Duodenal mucosa (tissue), 2 donors: Measurements from ENCODE around the gene ERBB4.

Source experiments
- H3K27ac ChIP-seq: one replicate; pipeline ENCODE4 v1.7.0; 2013; ENCODE audit warnings: low read depth, low read length
- H3K27me3 ChIP-seq, 2 donors: one replicate each; pipeline ENCODE4 v1.7.0; 2013; ENCODE audit warnings: low read length in 2 of 2, control low read depth in 1 of 2; ENCODE audit not compliant: insufficient read depth in 2 of 2, control insufficient read depth in 1 of 2
- H3K36me3 ChIP-seq, 2 donors: one replicate each; pipeline ENCODE4 v1.7.0; 2013; ENCODE audit warnings: low read length in 2 of 2, control low read depth in 1 of 2; ENCODE audit not compliant: insufficient read depth in 2 of 2, control insufficient read depth in 1 of 2
- H3K4me1 ChIP-seq, 2 donors: one replicate each; pipeline ENCODE4 v1.7.0; 2013; ENCODE audit warnings: low read length in 2 of 2, control low read depth in 1 of 2; ENCODE audit not compliant: insufficient read depth in 2 of 2, control insufficient read depth in 1 of 2
- H3K4me3 ChIP-seq, 2 donors: one replicate each; pipeline ENCODE4 v1.7.0; 2013; ENCODE audit warnings: low read length in 2 of 2, low read depth in 1 of 2
- H3K9ac ChIP-seq, 2 donors: one replicate each; pipeline ENCODE4 v1.7.0; 2013; ENCODE audit warnings: low read length in 2 of 2, low read depth in 1 of 2
- H3K9me3 ChIP-seq, 2 donors: one replicate each; pipeline ENCODE4 v1.7.0; 2013; ENCODE audit warnings: low read length in 2 of 2, control low read depth in 1 of 2; ENCODE audit not compliant: control insufficient read depth in 1 of 2

ERBB4 gene

DNA sequence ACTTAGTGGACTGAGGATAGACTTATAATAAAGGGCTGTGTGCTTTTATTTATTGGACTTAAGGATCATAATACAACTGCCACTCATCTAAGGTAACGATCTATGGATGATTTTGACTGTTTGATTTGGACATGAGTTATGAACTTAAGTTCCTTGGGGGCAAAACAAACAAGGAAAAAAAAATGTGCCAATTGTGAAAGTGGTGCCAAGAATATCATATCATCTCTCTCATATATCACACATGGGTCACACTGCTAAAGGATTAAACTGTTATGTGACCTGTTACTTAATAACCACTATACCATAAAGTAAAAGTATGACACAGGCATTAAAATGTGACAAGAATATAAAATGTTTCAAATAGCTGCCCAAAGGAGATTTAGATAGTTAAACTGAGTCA, 886.3 kb downstream of the ERBB4 start:
- Histone ChIP-seq H3K36me3 (no peaks in the 10 kb centered on the region), H3K27me3 (no peaks in the 10 kb centered on the region), H3K4me1 (no peaks in the 10 kb centered on the region), H3K9me3 (no peaks in the 10 kb centered on the region), H3K4me3 (no peak overlapping the region), H3K27ac (no peak overlapping the region), H3K9ac (no peak overlapping the region)

DNA sequence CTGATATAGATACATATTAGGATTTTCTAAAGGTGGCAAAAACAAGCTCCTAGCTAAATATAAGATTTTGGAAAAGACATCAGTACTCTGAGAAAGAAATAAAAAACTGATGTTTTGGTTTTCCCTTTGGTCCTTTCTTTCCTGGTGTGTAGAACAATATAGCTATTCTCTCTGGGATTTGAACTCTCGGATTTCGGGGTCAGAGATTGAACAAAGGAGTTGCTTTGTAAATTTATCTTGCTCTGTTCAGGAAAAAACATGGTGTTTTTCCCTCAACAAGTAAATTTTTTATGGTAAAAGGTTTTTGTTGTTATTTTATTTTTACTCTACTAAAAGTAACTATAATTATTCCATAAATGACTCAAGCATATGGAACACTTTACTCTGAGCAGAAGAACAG, 889.3 kb downstream of the ERBB4 start:
- no peak overlapping the region for H3K27ac ChIP-seq
- no peaks in the 10 kb centered on the region for H3K9me3 ChIP-seq
- no peaks in the 10 kb centered on the region for H3K4me1 ChIP-seq
- H3K9ac ChIP-seq: no peak overlapping the region
- H3K27me3 ChIP-seq: no peaks in the 10 kb centered on the region
- no peak overlapping the region for H3K4me3 ChIP-seq
- H3K36me3 ChIP-seq: no peaks in the 10 kb centered on the region

DNA sequence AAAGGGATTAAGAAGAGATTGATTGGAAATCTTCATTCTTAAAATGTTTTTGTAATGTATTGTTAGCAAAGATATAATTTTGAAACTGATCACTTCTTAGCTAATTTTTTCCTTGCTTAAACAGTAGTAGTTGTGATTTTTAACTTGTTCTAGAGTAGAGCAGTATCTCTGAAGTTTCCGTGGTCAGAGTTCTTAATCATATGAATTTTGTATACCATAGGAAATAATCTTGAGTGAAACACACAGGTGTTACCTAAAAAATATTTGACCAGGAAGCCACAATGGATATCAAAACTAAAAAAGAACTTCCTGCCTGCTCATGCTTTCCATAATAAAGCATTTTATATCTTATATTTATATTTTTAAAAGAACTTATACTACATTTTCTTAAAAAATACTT, 907.1 kb downstream of the ERBB4 start:
- Histone ChIP-seq H3K27me3 (no peaks in the 10 kb centered on the region), H3K4me3 (no peak overlapping the region), H3K4me1 (no peaks in the 10 kb centered on the region), H3K36me3 (no peaks in the 10 kb centered on the region), H3K9me3 (no peaks in the 10 kb centered on the region), H3K9ac (no peak overlapping the region), H3K27ac (no peak overlapping the region)

DNA sequence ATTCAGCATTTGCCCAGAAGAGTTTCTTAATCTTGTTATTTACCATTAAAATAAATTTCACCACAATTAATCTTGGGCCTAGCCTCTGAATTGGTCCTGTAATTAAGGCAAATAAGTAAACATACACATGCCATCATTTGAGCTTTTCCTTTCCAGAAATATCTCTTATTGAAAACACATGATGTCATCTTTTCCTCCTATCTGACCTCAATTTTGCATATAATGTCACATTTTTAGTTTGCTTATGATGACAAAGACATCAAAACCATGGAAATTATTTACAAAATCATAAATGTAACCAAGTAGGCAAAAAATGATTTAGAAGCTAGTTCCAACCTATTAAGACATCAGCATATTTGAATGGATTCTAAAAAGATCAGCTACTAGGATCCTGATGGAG, 915.5 kb downstream of the ERBB4 start:
- Histone ChIP-seq H3K4me1 (no peaks in the 10 kb centered on the region), H3K9ac (no peak overlapping the region), H3K9me3 (no peaks in the 10 kb centered on the region), H3K4me3 (no peak overlapping the region), H3K27me3 (no peaks in the 10 kb centered on the region), H3K27ac (no peak overlapping the region), H3K36me3 (no peaks in the 10 kb centered on the region)

DNA sequence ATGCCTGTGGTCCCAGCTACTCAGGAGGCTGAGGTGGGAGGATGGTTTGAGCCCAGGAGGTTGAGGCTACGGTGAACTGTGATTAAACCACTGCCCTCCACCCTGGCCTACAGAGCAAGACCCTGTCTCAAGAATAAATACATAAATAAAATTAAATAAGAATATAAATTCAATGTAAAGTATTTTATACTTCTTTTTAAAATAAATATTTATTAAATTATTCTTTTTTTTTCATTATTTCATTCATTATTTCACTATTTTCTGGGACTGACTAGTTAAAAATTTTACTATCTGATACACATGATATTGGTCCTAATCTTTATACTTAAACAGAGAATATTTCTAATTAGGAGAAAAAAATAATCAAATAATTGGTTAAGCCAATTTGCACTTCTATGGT, 917.6 kb downstream of the ERBB4 start:
- H3K36me3 ChIP-seq: no peaks in the 10 kb centered on the region
- no peaks in the 10 kb centered on the region for H3K27me3 ChIP-seq
- H3K4me1 ChIP-seq: no peaks in the 10 kb centered on the region
- no peak overlapping the region for H3K27ac ChIP-seq
- H3K9ac ChIP-seq: no peak overlapping the region
- no peaks in the 10 kb centered on the region for H3K9me3 ChIP-seq
- no peak overlapping the region for H3K4me3 ChIP-seq

DNA sequence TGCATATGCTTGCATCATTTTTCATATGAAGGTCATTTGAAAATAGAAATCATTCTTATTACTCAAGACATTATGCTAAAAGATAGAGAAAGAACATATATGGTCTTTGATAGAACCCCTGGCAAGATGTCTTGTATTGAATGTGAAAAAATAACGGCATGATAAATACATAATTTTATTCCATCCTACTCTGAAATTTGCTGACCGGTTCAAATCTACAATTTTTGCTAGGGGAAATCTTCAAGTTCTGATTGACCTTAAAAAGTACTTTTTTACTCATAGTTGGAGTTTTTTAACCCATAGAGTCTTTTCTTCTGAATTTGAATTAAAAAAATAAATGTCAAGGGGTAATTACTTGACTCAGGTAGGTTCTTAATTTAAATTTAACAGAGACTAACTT, 920.8 kb downstream of the ERBB4 start:
- Histone ChIP-seq H3K4me1 (no peaks in the 10 kb centered on the region), H3K36me3 (no peaks in the 10 kb centered on the region), H3K27me3 (no peaks in the 10 kb centered on the region), H3K9me3 (no peaks in the 10 kb centered on the region), H3K9ac (no peak overlapping the region), H3K4me3 (no peak overlapping the region), H3K27ac (no peak overlapping the region)

DNA sequence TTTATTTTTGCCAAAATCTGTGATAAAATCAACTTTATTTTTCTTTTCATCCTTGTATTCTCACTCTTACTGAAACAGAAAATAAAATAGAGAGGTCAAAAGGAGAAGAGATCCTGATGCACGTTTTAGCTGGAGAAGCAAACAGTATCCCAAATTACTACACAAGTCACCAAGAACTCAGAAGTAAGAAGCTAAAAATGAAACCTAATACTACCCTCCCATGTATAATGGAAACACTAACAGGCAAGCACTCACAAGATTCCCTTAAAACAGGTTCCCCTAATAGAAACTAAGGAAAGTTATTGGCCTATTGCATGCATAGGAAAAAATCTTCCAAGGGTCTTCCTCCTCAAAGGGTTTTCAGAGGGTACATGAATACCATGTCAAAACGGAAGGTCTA, 927.0 kb downstream of the ERBB4 start:
- Histone ChIP-seq H3K36me3 (no peaks in the 10 kb centered on the region), H3K9me3 (no peaks in the 10 kb centered on the region), H3K27me3 (no peaks in the 10 kb centered on the region), H3K27ac (no peak overlapping the region), H3K4me3 (no peak overlapping the region), H3K9ac (no peak overlapping the region), H3K4me1 (no peaks in the 10 kb centered on the region)

DNA sequence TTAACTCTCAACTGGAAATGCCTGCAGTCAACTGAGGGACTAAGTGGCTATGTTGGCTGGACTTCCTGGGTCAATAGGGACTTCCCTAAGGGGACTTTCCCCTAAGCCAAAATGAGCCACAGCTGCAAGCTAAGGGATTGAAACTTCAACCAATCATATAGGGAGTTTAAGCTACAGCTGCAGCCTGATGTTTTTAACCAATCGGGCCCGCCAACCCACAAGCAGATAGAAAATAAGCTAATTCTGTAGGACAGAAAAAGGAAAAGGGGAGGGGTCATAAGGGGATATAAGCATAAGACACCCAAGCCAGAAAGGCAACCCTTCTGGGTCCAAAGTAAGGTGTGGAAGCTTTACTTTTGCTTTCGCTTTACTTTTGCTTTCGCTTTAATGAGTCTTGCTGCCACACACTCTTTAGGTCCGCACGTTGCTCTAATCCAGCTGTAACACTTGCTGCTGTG, 927.5 kb downstream of the ERBB4 start:
- no peak overlapping the region for H3K27ac ChIP-seq
- no peaks in the 10 kb centered on the region for H3K9me3 ChIP-seq
- H3K4me1 ChIP-seq: no peaks in the 10 kb centered on the region
- H3K9ac ChIP-seq: no peak overlapping the region
- no peaks in the 10 kb centered on the region for H3K27me3 ChIP-seq
- no peaks in the 10 kb centered on the region for H3K36me3 ChIP-seq
- no peak overlapping the region for H3K4me3 ChIP-seq

DNA sequence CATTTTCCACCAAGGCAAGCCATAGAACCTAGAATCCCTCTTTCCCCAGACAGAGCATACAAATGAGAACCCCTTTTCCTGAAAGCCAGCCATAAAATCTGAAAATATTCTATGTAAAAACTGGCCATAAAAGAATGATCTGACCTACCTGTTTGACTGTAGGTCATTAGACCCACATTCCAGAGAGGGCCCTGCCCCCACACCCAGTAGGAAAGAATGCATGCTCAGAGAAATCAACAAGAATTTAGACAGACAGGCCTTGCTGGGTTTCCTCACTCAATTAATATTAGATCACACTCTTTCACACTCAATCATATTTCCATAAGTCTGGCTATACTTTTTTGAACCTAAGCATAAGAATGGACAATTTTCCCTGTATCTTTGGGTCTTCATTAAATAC, 929.5 kb downstream of the ERBB4 start:
- no peak overlapping the region for H3K4me3 ChIP-seq
- H3K27ac ChIP-seq: no peak overlapping the region
- no peaks in the 10 kb centered on the region for H3K4me1 ChIP-seq
- no peaks in the 10 kb centered on the region for H3K9me3 ChIP-seq
- no peaks in the 10 kb centered on the region for H3K27me3 ChIP-seq
- H3K9ac ChIP-seq: no peak overlapping the region
- no peaks in the 10 kb centered on the region for H3K36me3 ChIP-seq

DNA sequence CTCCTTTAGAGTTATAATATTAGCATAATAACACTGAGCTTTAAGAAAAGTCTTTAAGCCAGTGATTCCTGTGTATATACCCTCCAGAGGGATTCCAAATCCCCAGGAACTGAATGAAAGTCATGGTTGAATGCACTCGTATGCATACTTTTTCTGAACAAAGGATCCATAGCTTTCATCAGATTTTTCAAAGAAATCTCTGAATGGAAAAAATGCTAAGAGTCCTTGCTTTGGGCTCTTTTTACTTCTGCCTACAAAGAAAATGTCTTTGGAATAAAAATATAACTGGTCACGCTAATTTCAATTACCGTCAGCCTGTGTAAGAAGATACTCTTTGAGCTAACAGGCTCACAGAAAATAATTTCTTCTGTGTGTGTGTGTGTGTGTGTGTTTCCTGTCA, 939.5 kb downstream of the ERBB4 start:
- no peaks in the 10 kb centered on the region for H3K36me3 ChIP-seq
- no peak overlapping the region for H3K27ac ChIP-seq
- no peaks in the 10 kb centered on the region for H3K27me3 ChIP-seq
- no peak overlapping the region for H3K9ac ChIP-seq
- H3K4me3 ChIP-seq: no peak overlapping the region
- no peaks in the 10 kb centered on the region for H3K9me3 ChIP-seq
- no peaks in the 10 kb centered on the region for H3K4me1 ChIP-seq

DNA sequence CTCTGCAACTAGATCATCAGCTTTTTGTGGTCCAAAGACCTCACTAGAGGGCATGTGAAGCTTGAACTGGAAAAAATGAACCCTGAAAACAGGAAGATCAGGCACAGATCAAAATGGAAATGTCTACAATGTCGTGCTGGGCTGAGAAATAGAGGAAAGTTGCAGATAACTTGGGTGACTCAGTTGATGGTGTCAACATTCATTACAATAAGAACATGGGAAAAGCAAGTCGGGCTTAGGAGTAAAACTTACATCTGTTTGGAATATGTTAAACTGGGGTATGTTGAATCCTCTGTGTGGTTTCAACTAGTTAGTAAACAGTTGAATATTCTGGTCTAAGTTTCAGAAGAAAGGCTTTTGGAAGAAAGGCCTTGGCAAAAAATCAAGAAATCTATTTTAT, 940.4 kb downstream of the ERBB4 start:
- no peaks in the 10 kb centered on the region for H3K36me3 ChIP-seq
- H3K4me1 ChIP-seq: no peaks in the 10 kb centered on the region
- no peak overlapping the region for H3K27ac ChIP-seq
- no peak overlapping the region for H3K4me3 ChIP-seq
- H3K9ac ChIP-seq: no peak overlapping the region
- H3K9me3 ChIP-seq: no peaks in the 10 kb centered on the region
- no peaks in the 10 kb centered on the region for H3K27me3 ChIP-seq
